K562 (cell line): ENCODE results near the gene MATN1. TPM values are rescaled to one million over a fixed set of nuclear protein-coding genes. Genes with fewer than 3 reads are reported as not detected.

ENCODE experiments used
- ARNT ChIP-seq, 2 experiments: fragments of 450-650 bp; IDR thresholded peaks; 2 replicates each; pipeline ENCODE4 v1.6.1; 2016; ENCODE audit warnings: mild to moderate bottlenecking in 1 of 2
- BCOR ChIP-seq: fragments of 450-650 bp; IDR thresholded peaks from 2 replicates; pipeline ENCODE4 v1.6.1; 2016
- CBFA2T3 ChIP-seq: fragments of 450-650 bp; IDR thresholded peaks from 2 replicates; pipeline ENCODE4 v1.6.1; 2017
- CREB1 ChIP-seq, 2 experiments: sonication (generic) in 1 of 2; formaldehyde crosslinking in 1 of 2; IDR thresholded peaks; 2 replicates each; pipeline versions ENCODE4 v1.6.1 to v1.8.0; 2012 to 2022; ENCODE audit warnings: inconsistent platforms in 1 of 2, mild to moderate bottlenecking in 1 of 2, missing genetic modification reagents in 1 of 2, moderate library complexity in 1 of 2
- CSDE1 ChIP-seq, 2 experiments: fragments of 450-650 bp; IDR thresholded peaks; 2 replicates each; pipeline ENCODE4 v1.6.1; 2016; ENCODE audit warnings: mild to moderate bottlenecking in 1 of 2
- E2F5 ChIP-seq: sonication (generic); formaldehyde crosslinking; IDR thresholded peaks from 2 replicates; pipeline ENCODE4 v1.8.0; 2022; ENCODE audit warnings: mild to moderate bottlenecking, missing genetic modification reagents
- ESRRA ChIP-seq: fragments of 450-650 bp; IDR thresholded peaks from 2 replicates; pipeline ENCODE4 v1.6.1; 2014; ENCODE audit warnings: low read depth, mild to moderate bottlenecking, moderate library complexity, borderline replicate concordance
- FOXM1 ChIP-seq, 2 experiments: fragments of 450-650 bp in 1 of 2; sonication (generic) in 1 of 2; formaldehyde crosslinking in 1 of 2; IDR thresholded peaks; 2 replicates each; pipeline versions ENCODE4 v1.6.1 to v1.9.0; 2017 to 2022; ENCODE audit warnings: low read depth in 2 of 2, mild to moderate bottlenecking in 2 of 2, missing genetic modification reagents in 1 of 2, moderate library complexity in 1 of 2
- HDAC1 ChIP-seq, 2 experiments: fragments of 450-650 bp; IDR thresholded peaks; 2 replicates each; pipeline ENCODE4 v1.6.1; 2016 to 2017; ENCODE audit warnings: inconsistent platforms in 1 of 2, mild to moderate bottlenecking in 1 of 2, moderate library complexity in 1 of 2
- HMG20B ChIP-seq: fragments of 250-450 bp; sonication (Bioruptor Pico); IDR thresholded peaks from 2 replicates; pipeline ENCODE4 v1.5.0; 2021; ENCODE audit warnings: mild to moderate bottlenecking
- LCOR ChIP-seq: sonication (generic); formaldehyde crosslinking; IDR thresholded peaks from 2 replicates; pipeline ENCODE4 v1.8.0; 2022; ENCODE audit warnings: mild to moderate bottlenecking, missing genetic modification reagents
- MCM7 ChIP-seq, 2 experiments: fragments of 450-650 bp; IDR thresholded peaks; 2 replicates each; pipeline ENCODE4 v1.6.1; 2016 to 2018
- MEF2A ChIP-seq: IDR thresholded peaks from 2 replicates; pipeline ENCODE4 v1.6.1; 2011; ENCODE audit warnings: low read depth, mild to moderate bottlenecking, low read length, moderate library complexity; ENCODE audit not compliant: control insufficient read depth
- NCOR1 ChIP-seq: fragments of 450-650 bp; IDR thresholded peaks from 2 replicates; pipeline ENCODE4 v1.6.1; 2016; ENCODE audit warnings: mild to moderate bottlenecking, moderate library complexity
- NEUROD1 ChIP-seq: fragments of 150-350 bp; IDR thresholded peaks from 2 replicates; pipeline ENCODE4 v1.6.1; 2014; ENCODE audit warnings: borderline replicate concordance, low read length, low read depth; ENCODE audit not compliant: partially characterized antibody
- NFIC ChIP-seq: fragments of 450-650 bp; IDR thresholded peaks from 2 replicates; pipeline ENCODE4 v1.6.1; 2017; ENCODE audit warnings: mild to moderate bottlenecking, inconsistent platforms
- NRF1 ChIP-seq, 2 experiments: fragments of 450-650 bp; IDR thresholded peaks in 1 of 2; conservative IDR thresholded peaks in 1 of 2; 2 replicates each; pipeline ENCODE4 v1.6.1; 2014; ENCODE audit warnings: mild to moderate bottlenecking in 2 of 2
- OTX1 ChIP-seq: fragments of 450-650 bp; formaldehyde crosslinking; IDR thresholded peaks from 2 replicates; pipeline ENCODE4 v1.4.0; 2022; ENCODE audit warnings: mild to moderate bottlenecking
- POLR2AphosphoS5 ChIP-seq: IDR thresholded peaks from 2 replicates; pipeline ENCODE4 v1.6.1; 2011; ENCODE audit warnings: mild to moderate bottlenecking, low read depth, low read length, moderate library complexity; ENCODE audit not compliant: control insufficient read depth, insufficient read depth
- POLR2G ChIP-seq: fragments of 200-400 bp; formaldehyde crosslinking; IDR thresholded peaks from 2 replicates; pipeline ENCODE4 v1.6.1; 2017; ENCODE audit warnings: low read depth, mild to moderate bottlenecking, antibody characterized with exemption, low read length, moderate library complexity
- RNF2 ChIP-seq: sonication (generic); IDR thresholded peaks from 2 replicates; pipeline ENCODE4 v1.6.1; 2016
- SMAD3 ChIP-seq: fragments of 450-650 bp; formaldehyde crosslinking; conservative IDR thresholded peaks from 2 replicates; pipeline ENCODE4 v1.4.0; 2020; ENCODE audit warnings: mild to moderate bottlenecking
- SMARCA5 ChIP-seq: fragments of 450-650 bp; IDR thresholded peaks from 2 replicates; pipeline ENCODE4 v1.6.1; 2016
- TAF1 ChIP-seq: IDR thresholded peaks from 2 replicates; pipeline ENCODE4 v1.6.1; 2011; ENCODE audit warnings: mild to moderate bottlenecking, low read length, moderate library complexity; ENCODE audit not compliant: insufficient read depth, control insufficient read depth, severe bottlenecking; ENCODE audit errors: extremely low read depth
- TOE1 ChIP-seq, 2 experiments: fragments of 450-650 bp in 1 of 2; sonication (generic) in 1 of 2; formaldehyde crosslinking in 1 of 2; IDR thresholded peaks; 2 replicates each; pipeline versions ENCODE4 v1.7.1 to v1.8.0; 2016 to 2022; ENCODE audit warnings: borderline replicate concordance in 2 of 2, mild to moderate bottlenecking in 2 of 2, antibody characterized with exemption in 1 of 2, inconsistent platforms in 1 of 2, low read depth in 1 of 2, missing genetic modification reagents in 1 of 2, moderate library complexity in 1 of 2
- XRCC5 ChIP-seq: fragments of 200-400 bp; formaldehyde crosslinking; IDR thresholded peaks from 2 replicates; pipeline ENCODE4 v1.6.1; 2017; ENCODE audit warnings: low read depth, mild to moderate bottlenecking, low read length
- ZC3H8 ChIP-seq: fragments of 450-650 bp; IDR thresholded peaks from 2 replicates; pipeline ENCODE4 v1.6.1; 2017
- ZNF3 ChIP-seq: fragments of 250-450 bp; sonication (Bioruptor Pico); IDR thresholded peaks from 2 replicates; pipeline ENCODE4 v1.5.0; 2021; ENCODE audit warnings: mild to moderate bottlenecking, moderate library complexity
- ZNF444 ChIP-seq: fragments of 250-450 bp; sonication (Bioruptor Pico); IDR thresholded peaks from 2 replicates; pipeline ENCODE4 v1.4.0; 2020; ENCODE audit warnings: mild to moderate bottlenecking, moderate library complexity
- polyA plus RNA-seq, 8 experiments: library from polyadenylated mRNA; depleted of rRNA in 4 of 8; stranded (reverse) in 5 of 8; unstranded in 3 of 8; fragments of >200 nt; fragmentation: Nextera tagmentation in 2 of 8; fragmentation: Illumina TruSeq in 1 of 8; extraction: Ambion mirVana in 2 of 8; extraction: Trizol in 1 of 8; gene quantifications; 2 replicates each; pipeline versions ENCODE4 v1.2.1 to v1.2.3, GENCODE V29; 2011 to 2014; ENCODE audit warnings: inconsistent platforms in 1 of 8, missing spikeins in 1 of 8
- total RNA-seq, 7 experiments: library from RNA; depleted of rRNA in 6 of 7; stranded (reverse); fragments of >200 nt in 6 of 7; fragmentation: Illumina TruSeq in 2 of 7; extraction: Trizol in 2 of 7; gene quantifications; 2 replicates each; pipeline versions ENCODE4 v1.2.1 to v1.2.3, GENCODE V29; 2011 to 2021; ENCODE audit warnings: low replicate concordance in 1 of 7

Gene MATN1
- total and polyA plus RNA-seq, 9 of the 15 experiments (the other 6 are each of a cell fraction or from before 2014, with no cell fraction given): 0.10 to 2.3 (median 1.2) TPM

- TF ChIP-seq E2F5 (CRISPR knock-in tag): 0 out of 2 replicates have a peak, but pooled peaks have one; percentile 4
- TF ChIP-seq CSDE1 (IDR thresholded peaks at IDR 0.05): peak in 1 of 2 experiments; percentile 32; a peak in 1 of 4 replicates
- TF ChIP-seq RNF2: no peak
- peak; percentile 78 for TF ChIP-seq BCOR
- TF ChIP-seq HDAC1 (IDR thresholded peaks at IDR 0.05): peak in 1 of 2 experiments; percentile 92; a peak in 2 of 4 replicates
- peak; percentile 75; the same call in 1 of the 2 replicates for TF ChIP-seq SMARCA5
- peak; percentile 77 for TF ChIP-seq ESRRA
- TF ChIP-seq ARNT (IDR thresholded peaks at IDR 0.05): peak in 1 of 2 experiments; percentile 90; a peak in 3 of 4 replicates
- peak; percentile 78 for TF ChIP-seq CBFA2T3
- TF ChIP-seq TAF1: peak; percentile 39
- TF ChIP-seq NEUROD1: peak; percentile 54
- 0 out of 2 replicates have a peak, but pooled peaks have one; percentile 31 for TF ChIP-seq NCOR1
- TF ChIP-seq TOE1 (IDR thresholded peaks at IDR 0.05; ENCODE audit: borderline replicate concordance): peak; percentile 78
- no peak for TF ChIP-seq TOE1 (CRISPR knock-in tag; IDR thresholded peaks at IDR 0.05; ENCODE audit: borderline replicate concordance, low read depth)
- peak; percentile 82; the same call in 1 of the 2 replicates for TF ChIP-seq ZC3H8
- 0 out of 4 replicates have a peak, but pooled peaks of 1 of the 2 experiments have one; percentile 40 for TF ChIP-seq MCM7 (IDR thresholded peaks at IDR 0.05)
- TF ChIP-seq FOXM1 (IDR thresholded peaks at IDR 0.05; ENCODE audit: low read depth): peak; percentile 54; the same call in 1 of the 2 replicates
- no peak for TF ChIP-seq FOXM1 (CRISPR knock-in tag; IDR thresholded peaks at IDR 0.05; ENCODE audit: low read depth)
- TF ChIP-seq OTX1 (CRISPR knock-in tag): peak; percentile 91
- TF ChIP-seq XRCC5: peak; percentile 51; the same call in 1 of the 2 replicates
- peak; percentile 42; the same call in 1 of the 2 replicates for TF ChIP-seq NFIC
- TF ChIP-seq CREB1 (IDR thresholded peaks at IDR 0.05): 0 out of 2 replicates have a peak, but pooled peaks have one; percentile 8
- TF ChIP-seq CREB1 (CRISPR knock-in tag; IDR thresholded peaks at IDR 0.05): no peak
- TF ChIP-seq ZNF3: peak; percentile 76; the same call in 1 of the 2 replicates
- TF ChIP-seq NRF1 (conservative IDR thresholded peaks at IDR 0.05 in 1 of 2, IDR thresholded peaks at IDR 0.05 in 1 of 2): 0 out of 4 replicates have a peak, but pooled peaks of 1 of the 2 experiments have one; percentile 16
- 0 out of 2 replicates have a peak, but pooled peaks have one; percentile 40 for TF ChIP-seq POLR2AphosphoS5
- no peak for TF ChIP-seq LCOR (CRISPR knock-in tag)
- peak; percentile 83 for TF ChIP-seq ZNF444 (CRISPR knock-in tag)
- no peak for TF ChIP-seq POLR2G
- peak; percentile 49; the same call in 1 of the 2 replicates for TF ChIP-seq MEF2A
- TF ChIP-seq HMG20B (CRISPR knock-in tag): no peak
- 0 out of 2 replicates have a peak, but pooled peaks have one; percentile 2 for TF ChIP-seq SMAD3 (CRISPR knock-in tag)
Measured at GRCh38 chr1:30727824-30728223, 4.4 kb upstream of the MATN1 start (continued).
